Transverse colon (tissue), 4 donors: ENCODE measurements around the gene CD47.

Source experiments
- CTCF ChIP-seq, 5 experiments: fragments of 200-600 bp in 3 of 5; fragments of 450-650 bp in 2 of 5; sonication (generic) in 3 of 5; IDR thresholded peaks; 1 replicate in 2 of 5; 2 replicates in 3 of 5; pipeline ENCODE4 v1.5.1; 2016 to 2017; ENCODE audit warnings: antibody characterized with exemption in 5 of 5, inconsistent platforms in 3 of 5, mild to moderate bottlenecking in 2 of 5, moderate library complexity in 1 of 5
- POLR2A ChIP-seq: fragments of 450-650 bp; IDR thresholded peaks from one replicate; pipeline ENCODE4 v1.6.1; 2016; ENCODE audit warnings: antibody characterized with exemption, mild to moderate bottlenecking, moderate library complexity
- POLR2AphosphoS5 ChIP-seq, 3 donors: sonication (generic); formaldehyde crosslinking; IDR thresholded peaks; one replicate each; pipeline ENCODE4 v1.6.1; 2016; ENCODE audit warnings: antibody characterized with exemption in 3 of 3

GRCh38 chr3:108060331-108060730, 30.5 kb downstream of the CD47 start:
- TF ChIP-seq CTCF (IDR thresholded peaks at IDR 0.05) (no peak), POLR2AphosphoS5 (IDR thresholded peaks at IDR 0.05) (no peak), POLR2A (no peak)
